ENCODE results near the gene C1orf167.

Gene C1orf167, protein sequence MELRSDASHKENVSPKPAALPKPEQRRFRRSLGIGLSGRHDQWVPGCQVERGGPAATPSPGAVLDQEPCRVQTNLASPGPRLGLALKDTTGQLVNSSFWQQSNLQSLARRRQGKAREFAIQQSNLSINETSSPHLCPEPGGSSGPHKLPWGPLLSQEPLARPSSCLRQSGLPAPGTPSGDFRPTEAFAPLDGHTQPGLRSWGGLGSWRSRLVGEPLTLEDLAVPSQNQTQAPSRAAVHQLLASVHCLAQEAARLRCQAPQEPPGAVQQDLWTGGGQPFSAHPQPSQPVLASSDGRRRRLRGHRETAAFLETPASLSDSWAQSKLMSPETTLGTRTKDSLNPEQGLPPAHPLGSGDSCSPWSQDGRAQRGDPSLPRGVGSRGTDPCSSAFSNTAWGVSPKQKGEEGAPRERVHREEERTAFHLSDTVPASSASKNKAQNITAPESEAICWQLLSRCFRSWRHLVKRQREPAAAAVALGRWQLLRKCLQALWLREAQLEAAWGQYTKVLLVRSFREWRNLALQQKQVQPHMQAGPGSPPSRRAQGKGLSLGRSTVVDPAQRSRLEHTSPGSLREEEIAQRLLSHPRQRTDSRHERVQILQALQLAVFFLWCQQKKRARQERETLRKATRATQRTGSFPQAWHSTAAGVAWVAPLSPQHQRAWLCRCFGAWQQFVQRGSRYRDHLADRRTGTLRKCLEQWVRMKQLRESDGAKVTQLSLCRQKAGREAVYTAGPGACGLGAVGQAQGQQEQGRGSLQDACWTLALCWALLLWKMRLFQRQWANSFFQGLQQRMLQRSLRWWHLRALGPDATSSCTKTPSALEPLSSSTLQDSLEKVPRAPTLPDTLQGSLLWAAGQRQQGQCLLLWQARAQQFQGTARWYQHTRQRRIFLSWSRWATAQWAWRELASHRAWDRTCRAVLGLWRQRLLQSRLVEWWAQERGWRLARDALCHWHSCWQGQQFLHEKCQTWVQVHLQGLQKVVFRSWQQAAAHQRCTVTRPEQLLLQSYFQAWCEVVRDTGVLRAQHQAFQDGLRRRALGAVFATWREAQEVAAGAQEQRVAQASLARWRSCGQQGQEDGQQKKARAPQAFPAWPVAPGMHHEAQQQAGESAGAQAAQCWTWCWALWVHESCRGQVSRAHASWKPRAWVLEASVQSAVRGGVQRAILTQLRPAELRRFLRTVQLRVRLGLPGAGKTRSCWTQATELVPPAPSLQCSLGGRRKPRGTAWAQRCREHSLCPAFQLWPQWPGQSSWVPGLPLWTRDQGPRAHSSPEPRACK (N-terminal part only)

DNA sequence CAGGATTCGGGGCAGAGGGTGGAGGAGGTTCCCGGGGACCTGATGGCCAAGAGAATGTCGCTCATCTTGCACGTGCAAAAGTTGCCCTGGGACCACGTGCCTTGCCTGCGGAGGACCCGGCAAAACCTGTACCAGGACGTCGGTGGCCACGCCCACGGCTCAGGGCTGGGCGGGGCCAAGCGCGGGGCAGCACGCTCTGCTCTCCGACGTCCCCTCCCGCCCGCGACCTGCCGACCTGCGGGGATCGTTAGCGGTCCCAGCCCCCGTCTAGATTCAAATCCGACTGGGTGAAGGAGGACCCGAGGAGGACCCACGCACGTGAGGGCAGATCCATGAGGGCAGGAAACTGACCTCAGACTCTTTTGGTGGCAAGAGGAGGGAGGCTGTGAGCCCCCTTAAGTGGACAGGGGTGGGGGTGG is at the start of gene C1orf167:
Gene C1orf167 (plus strand): TSS at position 206 of the 419 bp plus-strand sequence. CDS start 2,208 bp downstream, outside the sequence.
- H3K4me3 ChIP-seq (ENCODE audit: low read depth, low read length), result no peak within 1 kb of the TSS
- TF ChIP-seq, protein P1, sequence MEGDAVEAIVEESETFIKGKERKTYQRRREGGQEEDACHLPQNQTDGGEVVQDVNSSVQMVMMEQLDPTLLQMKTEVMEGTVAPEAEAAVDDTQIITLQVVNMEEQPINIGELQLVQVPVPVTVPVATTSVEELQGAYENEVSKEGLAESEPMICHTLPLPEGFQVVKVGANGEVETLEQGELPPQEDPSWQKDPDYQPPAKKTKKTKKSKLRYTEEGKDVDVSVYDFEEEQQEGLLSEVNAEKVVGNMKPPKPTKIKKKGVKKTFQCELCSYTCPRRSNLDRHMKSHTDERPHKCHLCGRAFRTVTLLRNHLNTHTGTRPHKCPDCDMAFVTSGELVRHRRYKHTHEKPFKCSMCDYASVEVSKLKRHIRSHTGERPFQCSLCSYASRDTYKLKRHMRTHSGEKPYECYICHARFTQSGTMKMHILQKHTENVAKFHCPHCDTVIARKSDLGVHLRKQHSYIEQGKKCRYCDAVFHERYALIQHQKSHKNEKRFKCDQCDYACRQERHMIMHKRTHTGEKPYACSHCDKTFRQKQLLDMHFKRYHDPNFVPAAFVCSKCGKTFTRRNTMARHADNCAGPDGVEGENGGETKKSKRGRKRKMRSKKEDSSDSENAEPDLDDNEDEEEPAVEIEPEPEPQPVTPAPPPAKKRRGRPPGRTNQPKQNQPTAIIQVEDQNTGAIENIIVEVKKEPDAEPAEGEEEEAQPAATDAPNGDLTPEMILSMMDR (IDR thresholded peaks at IDR 0.05; ENCODE audit: low read depth, low read length), result no peak
- TF ChIP-seq POLR2A (IDR thresholded peaks at IDR 0.05; ENCODE audit: extremely low read depth, insufficient read length) (no peak), MYC (IDR thresholded peaks at IDR 0.05; ENCODE audit: low read depth, low read length) (no peak)
- TF ChIP-seq, protein P2, sequence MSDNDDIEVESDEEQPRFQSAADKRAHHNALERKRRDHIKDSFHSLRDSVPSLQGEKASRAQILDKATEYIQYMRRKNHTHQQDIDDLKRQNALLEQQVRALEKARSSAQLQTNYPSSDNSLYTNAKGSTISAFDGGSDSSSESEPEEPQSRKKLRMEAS (IDR thresholded peaks at IDR 0.05; ENCODE audit: low read depth, low read length), result no peak
- no peak for DNase-seq (ENCODE audit: low read depth)

DNA sequence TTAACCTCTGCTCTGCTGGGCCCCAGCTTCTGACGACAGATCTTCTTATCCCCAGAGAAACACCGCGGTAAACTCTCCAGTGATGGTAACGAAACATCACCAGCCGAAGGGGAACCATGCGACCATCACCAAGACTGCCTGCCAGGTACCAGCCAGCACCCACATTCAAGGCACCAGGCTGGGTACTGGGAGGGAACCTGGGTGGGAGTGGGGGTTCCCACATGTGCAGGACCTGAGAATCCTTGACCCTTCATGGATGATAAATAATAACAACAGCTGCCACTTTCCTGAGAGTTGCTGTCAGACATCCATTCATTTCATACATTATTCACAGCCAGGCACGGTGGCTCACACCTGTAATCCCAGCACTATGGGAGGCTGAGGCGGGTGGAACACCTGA is 49.7 kb upstream of the C1orf167 start:
- no peak overlapping the region for H3K4me3 ChIP-seq (ENCODE audit: low read depth, low read length)
- TF ChIP-seq POLR2A (IDR thresholded peaks at IDR 0.05; ENCODE audit: extremely low read depth, insufficient read length), result no peak
- TF ChIP-seq MYC (IDR thresholded peaks at IDR 0.05; ENCODE audit: low read depth, low read length), result no peak
- TF ChIP-seq, protein P1 (IDR thresholded peaks at IDR 0.05; ENCODE audit: low read depth, low read length), result no peak
- TF ChIP-seq, protein P2 (IDR thresholded peaks at IDR 0.05; ENCODE audit: low read depth, low read length), result no peak
- no peak for DNase-seq (ENCODE audit: low read depth)

DNA sequence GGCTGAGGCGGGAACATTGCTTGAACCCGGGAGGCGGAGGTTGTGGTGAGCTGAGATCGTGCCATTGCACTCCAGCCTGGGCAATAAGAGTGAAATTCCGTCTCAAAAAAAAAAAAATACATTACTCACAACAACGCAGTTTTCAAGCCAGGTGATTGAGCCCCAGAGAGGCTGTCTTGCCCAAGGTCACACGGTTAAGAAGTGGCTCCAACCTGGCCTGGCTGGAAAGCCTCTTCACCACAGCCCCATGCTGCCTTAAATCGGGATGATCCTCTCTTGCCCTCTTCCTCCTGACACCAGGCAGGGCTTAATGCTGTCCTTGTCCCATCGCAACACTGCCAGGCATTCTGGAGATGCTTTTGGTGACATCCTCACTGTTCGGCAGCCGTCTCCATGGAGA is 48.9 kb upstream of the C1orf167 start:
- H3K4me3 ChIP-seq (ENCODE audit: low read depth, low read length), result no peak overlapping the region
- TF ChIP-seq MYC (IDR thresholded peaks at IDR 0.05; ENCODE audit: low read depth, low read length), result no peak
- TF ChIP-seq POLR2A (IDR thresholded peaks at IDR 0.05; ENCODE audit: extremely low read depth, insufficient read length), result no peak
- TF ChIP-seq, protein P2 (IDR thresholded peaks at IDR 0.05; ENCODE audit: low read depth, low read length), result no peak
- TF ChIP-seq, protein P1 (IDR thresholded peaks at IDR 0.05; ENCODE audit: low read depth, low read length), result no peak
- no peak for DNase-seq (ENCODE audit: low read depth)

DNA sequence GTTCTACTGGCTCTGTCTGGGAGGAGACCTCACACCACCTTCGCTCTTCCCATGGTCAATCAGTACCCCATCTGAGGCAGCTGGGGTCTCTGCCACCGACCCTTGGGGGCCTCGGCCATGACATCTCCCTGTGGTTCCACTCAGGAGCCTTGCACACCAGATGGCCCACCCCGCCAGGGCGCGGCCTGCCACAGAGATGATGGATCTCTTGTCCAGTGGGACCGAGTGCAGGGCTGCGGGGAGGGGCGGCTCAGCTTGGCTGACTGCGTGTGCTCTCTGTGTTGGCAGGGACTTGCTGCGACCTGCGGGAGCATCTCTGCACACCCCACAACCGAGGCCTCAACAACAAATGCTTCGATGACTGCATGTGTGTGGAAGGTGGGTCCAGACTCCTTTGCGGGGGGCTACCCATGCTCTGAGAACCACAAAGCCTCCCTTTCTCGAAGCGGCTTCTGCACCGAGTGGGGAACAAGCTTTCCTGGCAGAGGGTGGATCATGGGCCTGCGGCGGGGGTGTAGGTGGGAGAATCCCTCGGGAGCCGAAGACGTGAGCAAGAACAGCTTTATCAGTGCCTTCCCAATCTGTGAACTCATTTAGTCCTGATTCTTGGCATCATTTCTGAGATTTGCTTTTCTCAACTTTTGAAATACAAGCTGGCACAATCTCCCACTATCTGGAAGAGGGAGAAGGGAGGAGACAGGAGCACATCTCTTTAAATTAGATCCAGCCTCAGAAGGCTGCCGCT is 47.0 kb upstream of the C1orf167 start:
- H3K4me3 ChIP-seq (ENCODE audit: low read depth, low read length), result no peak overlapping the region
- no peak for DNase-seq (ENCODE audit: low read depth)
- TF ChIP-seq POLR2A (IDR thresholded peaks at IDR 0.05; ENCODE audit: extremely low read depth, insufficient read length), result no peak
- TF ChIP-seq, protein P1 (IDR thresholded peaks at IDR 0.05; ENCODE audit: low read depth, low read length), result no peak
- no peak for TF ChIP-seq MYC (IDR thresholded peaks at IDR 0.05; ENCODE audit: low read depth, low read length)
- TF ChIP-seq, protein P2 (IDR thresholded peaks at IDR 0.05; ENCODE audit: low read depth, low read length), result no peak

Measured in NB4 (cell line).